Measurements from ENCODE around the gene SLC28A1.
A peak's percentile ranks its signal among the peaks of the same experiment; 100 is the strongest.

The SLC28A1 gene

GRCh38 chr15:84914351-84914750 is 29.9 kb downstream of the SLC28A1 start:
- no peak for TF ChIP-seq MYC (IDR thresholded peaks at IDR 0.05; ENCODE audit: low read depth, low read length)
- TF ChIP-seq, protein P1, sequence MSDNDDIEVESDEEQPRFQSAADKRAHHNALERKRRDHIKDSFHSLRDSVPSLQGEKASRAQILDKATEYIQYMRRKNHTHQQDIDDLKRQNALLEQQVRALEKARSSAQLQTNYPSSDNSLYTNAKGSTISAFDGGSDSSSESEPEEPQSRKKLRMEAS (IDR thresholded peaks at IDR 0.05; ENCODE audit: low read depth, low read length): no peak
- TF ChIP-seq, protein P2, sequence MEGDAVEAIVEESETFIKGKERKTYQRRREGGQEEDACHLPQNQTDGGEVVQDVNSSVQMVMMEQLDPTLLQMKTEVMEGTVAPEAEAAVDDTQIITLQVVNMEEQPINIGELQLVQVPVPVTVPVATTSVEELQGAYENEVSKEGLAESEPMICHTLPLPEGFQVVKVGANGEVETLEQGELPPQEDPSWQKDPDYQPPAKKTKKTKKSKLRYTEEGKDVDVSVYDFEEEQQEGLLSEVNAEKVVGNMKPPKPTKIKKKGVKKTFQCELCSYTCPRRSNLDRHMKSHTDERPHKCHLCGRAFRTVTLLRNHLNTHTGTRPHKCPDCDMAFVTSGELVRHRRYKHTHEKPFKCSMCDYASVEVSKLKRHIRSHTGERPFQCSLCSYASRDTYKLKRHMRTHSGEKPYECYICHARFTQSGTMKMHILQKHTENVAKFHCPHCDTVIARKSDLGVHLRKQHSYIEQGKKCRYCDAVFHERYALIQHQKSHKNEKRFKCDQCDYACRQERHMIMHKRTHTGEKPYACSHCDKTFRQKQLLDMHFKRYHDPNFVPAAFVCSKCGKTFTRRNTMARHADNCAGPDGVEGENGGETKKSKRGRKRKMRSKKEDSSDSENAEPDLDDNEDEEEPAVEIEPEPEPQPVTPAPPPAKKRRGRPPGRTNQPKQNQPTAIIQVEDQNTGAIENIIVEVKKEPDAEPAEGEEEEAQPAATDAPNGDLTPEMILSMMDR (IDR thresholded peaks at IDR 0.05; ENCODE audit: low read depth, low read length): no peak
- H3K4me3 ChIP-seq (ENCODE audit: low read depth, low read length): no peak overlapping the region
- no peak for DNase-seq (ENCODE audit: low read depth)

DNA sequence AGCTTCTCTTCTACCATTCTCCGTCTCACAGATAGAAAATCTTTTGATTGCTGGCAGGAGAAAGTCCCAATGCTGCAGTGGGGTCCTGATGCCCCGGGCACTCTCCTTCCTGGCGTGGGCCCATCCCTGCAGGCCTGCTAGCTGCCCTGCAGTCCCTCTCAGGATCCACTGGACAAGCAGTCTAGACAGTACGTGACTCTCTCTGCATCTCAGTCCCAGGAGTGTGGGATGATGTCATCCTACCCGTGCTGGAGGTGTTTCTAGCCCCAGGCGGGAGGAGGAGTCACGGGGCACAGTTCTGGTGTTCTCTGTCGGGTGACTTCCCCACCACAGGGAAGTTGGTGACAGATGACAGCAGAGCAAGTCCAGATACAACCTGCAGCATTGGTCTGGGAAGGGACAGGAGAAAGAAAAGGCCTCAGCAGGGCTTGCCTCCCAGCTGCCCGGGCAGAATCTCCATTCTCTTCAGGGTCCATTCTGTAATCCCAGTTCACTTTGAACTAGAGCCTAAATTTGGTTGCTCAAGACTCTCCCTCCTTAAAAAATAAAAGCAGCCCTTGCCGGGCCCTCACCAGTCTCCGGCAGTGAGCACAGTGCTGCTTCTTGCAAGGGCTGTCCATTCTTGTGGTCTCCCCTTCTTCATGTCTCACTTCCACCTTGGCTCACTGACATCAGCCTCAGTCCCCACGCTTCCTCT is 30.6 kb downstream of the SLC28A1 start:
- DNase-seq (ENCODE audit: low read depth): peak; percentile 64
- TF ChIP-seq, protein P1 (IDR thresholded peaks at IDR 0.05; ENCODE audit: low read depth, low read length): no peak
- TF ChIP-seq MYC (IDR thresholded peaks at IDR 0.05; ENCODE audit: low read depth, low read length) (no peak), POLR2A (IDR thresholded peaks at IDR 0.05; ENCODE audit: extremely low read depth, insufficient read length) (no peak)
- TF ChIP-seq, protein P2 (IDR thresholded peaks at IDR 0.05; ENCODE audit: low read depth, low read length): no peak
- no peak overlapping the region for H3K4me3 ChIP-seq (ENCODE audit: low read depth, low read length)

- DNase-seq (ENCODE audit: low read depth): no peak
- no peak overlapping the region for H3K4me3 ChIP-seq (ENCODE audit: low read depth, low read length)
- TF ChIP-seq, protein P2 (IDR thresholded peaks at IDR 0.05; ENCODE audit: low read depth, low read length): no peak
- TF ChIP-seq MYC (IDR thresholded peaks at IDR 0.05; ENCODE audit: low read depth, low read length) (no peak), POLR2A (IDR thresholded peaks at IDR 0.05; ENCODE audit: extremely low read depth, insufficient read length) (no peak)
- TF ChIP-seq, protein P1 (IDR thresholded peaks at IDR 0.05; ENCODE audit: low read depth, low read length): no peak
These were observed 31.1 kb downstream of the SLC28A1 start for GRCh38 chr15:84915606-84915958.

- DNase-seq (ENCODE audit: low read depth): no peak
- H3K4me3 ChIP-seq (ENCODE audit: low read depth, low read length): no peak overlapping the region
- TF ChIP-seq, protein P2 (IDR thresholded peaks at IDR 0.05; ENCODE audit: low read depth, low read length): no peak
- TF ChIP-seq POLR2A (IDR thresholded peaks at IDR 0.05; ENCODE audit: extremely low read depth, insufficient read length): no peak
- no peak for TF ChIP-seq MYC (IDR thresholded peaks at IDR 0.05; ENCODE audit: low read depth, low read length)
- TF ChIP-seq, protein P1 (IDR thresholded peaks at IDR 0.05; ENCODE audit: low read depth, low read length): no peak
These were observed 33.0 kb downstream of the SLC28A1 start for GRCh38 chr15:84917452-84917851.

DNA sequence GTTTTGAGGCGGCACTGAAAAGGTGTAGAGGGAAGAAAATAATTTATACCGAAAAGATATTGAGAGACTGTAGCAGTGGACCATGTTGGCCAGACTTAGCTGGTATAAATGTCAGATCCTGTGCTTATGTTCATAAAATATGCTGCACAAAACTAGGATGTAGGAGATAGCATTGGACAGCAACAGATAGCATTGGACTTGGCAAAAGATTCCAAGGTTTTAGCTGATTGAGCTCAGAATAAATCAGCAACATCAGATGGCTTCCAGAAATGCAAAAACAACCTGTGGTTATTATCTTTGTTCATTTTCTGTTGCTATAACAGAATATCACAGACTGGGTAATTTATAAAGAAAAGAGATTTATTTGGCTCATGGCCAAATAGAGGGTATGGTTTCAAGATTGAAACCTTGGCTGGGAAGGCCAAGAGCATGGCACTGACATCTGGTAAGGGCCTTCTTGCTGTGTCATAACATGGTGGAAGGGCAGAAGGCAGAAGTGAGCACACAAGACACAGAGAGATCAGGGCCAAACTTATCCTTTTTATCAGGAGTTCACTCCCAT is 34.7 kb downstream of the SLC28A1 start:
- no peak overlapping the region for H3K4me3 ChIP-seq (ENCODE audit: low read depth, low read length)
- TF ChIP-seq POLR2A (IDR thresholded peaks at IDR 0.05; ENCODE audit: extremely low read depth, insufficient read length) (no peak), MYC (IDR thresholded peaks at IDR 0.05; ENCODE audit: low read depth, low read length) (no peak)
- TF ChIP-seq, protein P2 (IDR thresholded peaks at IDR 0.05; ENCODE audit: low read depth, low read length): no peak
- TF ChIP-seq, protein P1 (IDR thresholded peaks at IDR 0.05; ENCODE audit: low read depth, low read length): no peak
- DNase-seq (ENCODE audit: low read depth): no peak
